ENCODE data around the gene ARHGAP23. TPM values are rescaled to one million over a fixed set of nuclear protein-coding genes. Genes with fewer than 3 reads are reported as not detected.

ARHGAP23 gene
- total and polyA plus RNA-seq, 2 experiments from 2014 or later: 21.4 to 150 TPM

GRCh38 chr17:38452719-38453118 is 24.5 kb downstream of the ARHGAP23 start:
- H3K4me1 ChIP-seq (ENCODE audit: insufficient read depth): peaks cover 67% of the 10 kb centered on the region
- no peaks in the 10 kb centered on the region for H3K27me3 ChIP-seq (ENCODE audit: insufficient read depth)
- peaks cover 3% of the 10 kb centered on the region; the same call in 1 of the 2 replicates for H3K36me3 ChIP-seq (ENCODE audit: insufficient read depth)
- peaks cover 72% of the 10 kb centered on the region for H3K4me1 Mint-ChIP-seq
- peak overlapping the region; percentile 99 for H3K27ac Mint-ChIP-seq
- peak overlapping the region; percentile 56 for H3K4me3 ChIP-seq
- H3K9me3 Mint-ChIP-seq: peaks cover 3% of the 10 kb centered on the region
- DNase-seq (ENCODE audit: low spot score): no peak
- peak overlapping the region; percentile 93 for H3K4me3 Mint-ChIP-seq
- peak overlapping the region; percentile 80 for H3K4me2 ChIP-seq
- H3K36me3 Mint-ChIP-seq (ENCODE audit: low read depth): peaks cover 16% of the 10 kb centered on the region
- no peak overlapping the region for H2AFZ ChIP-seq
- peaks cover 72% of the 10 kb centered on the region for H3K79me2 ChIP-seq (replicated peaks; ENCODE audit: insufficient read depth)
- peaks cover 51% of the 10 kb centered on the region for H3K27me3 Mint-ChIP-seq (ENCODE audit: insufficient read depth, low read depth, poor library complexity)
- H4K20me1 ChIP-seq (replicated peaks; ENCODE audit: insufficient read depth): no peaks in the 10 kb centered on the region; the same call in 1 of the 2 replicates
- H3K27ac ChIP-seq (ENCODE audit: low read depth): peak overlapping the region; percentile 100
- no peak for TF ChIP-seq CREB1 (CRISPR knock-in tag; IDR thresholded peaks at IDR 0.05; ENCODE audit: low read depth)
- peak; percentile 21; the same call in 1 of the 2 replicates for TF ChIP-seq POLR2AphosphoS5 (IDR thresholded peaks at IDR 0.05; ENCODE audit: low read depth)
- no peak for ATAC-seq
- H3F3A ChIP-seq (replicated peaks; ENCODE audit: low read depth): peaks cover 48% of the 10 kb centered on the region
- no peaks in the 10 kb centered on the region for H3K9me2 ChIP-seq (ENCODE audit: insufficient read depth)

- Mint-ChIP-seq H3K27me3 (ENCODE audit: insufficient read depth, low read depth, poor library complexity) (peaks cover 48% of the 10 kb centered on the region), H3K36me3 (ENCODE audit: low read depth) (peaks cover 14% of the 10 kb centered on the region), H3K27ac (no peak overlapping the region), H3K9me3 (peaks cover 3% of the 10 kb centered on the region), H3K4me1 (peaks cover 66% of the 10 kb centered on the region), H3K4me3 (peak overlapping the region; percentile 81)
- Histone ChIP-seq H2AFZ (no peak overlapping the region), H4K20me1 (replicated peaks; ENCODE audit: insufficient read depth) (no peaks in the 10 kb centered on the region; the same call in 1 of the 2 replicates), H3K4me1 (ENCODE audit: insufficient read depth) (peaks cover 57% of the 10 kb centered on the region), H3K4me3 (peak overlapping the region; percentile 69), H3K27me3 (ENCODE audit: insufficient read depth) (no peaks in the 10 kb centered on the region), H3K36me3 (ENCODE audit: insufficient read depth) (peaks cover 3% of the 10 kb centered on the region; the same call in 1 of the 2 replicates), H3K4me2 (peak overlapping the region; percentile 85), H3K9me2 (ENCODE audit: insufficient read depth) (no peaks in the 10 kb centered on the region), H3K27ac (ENCODE audit: low read depth) (peak overlapping the region; percentile 83; the same call in 1 of the 2 replicates), H3K79me2 (replicated peaks; ENCODE audit: insufficient read depth) (peaks cover 68% of the 10 kb centered on the region), H3F3A (replicated peaks; ENCODE audit: low read depth) (peaks cover 43% of the 10 kb centered on the region)
- TF ChIP-seq POLR2AphosphoS5 (IDR thresholded peaks at IDR 0.05; ENCODE audit: low read depth): 0 out of 2 replicates have a peak, but pooled peaks have one; percentile 5
- TF ChIP-seq, protein P1, sequence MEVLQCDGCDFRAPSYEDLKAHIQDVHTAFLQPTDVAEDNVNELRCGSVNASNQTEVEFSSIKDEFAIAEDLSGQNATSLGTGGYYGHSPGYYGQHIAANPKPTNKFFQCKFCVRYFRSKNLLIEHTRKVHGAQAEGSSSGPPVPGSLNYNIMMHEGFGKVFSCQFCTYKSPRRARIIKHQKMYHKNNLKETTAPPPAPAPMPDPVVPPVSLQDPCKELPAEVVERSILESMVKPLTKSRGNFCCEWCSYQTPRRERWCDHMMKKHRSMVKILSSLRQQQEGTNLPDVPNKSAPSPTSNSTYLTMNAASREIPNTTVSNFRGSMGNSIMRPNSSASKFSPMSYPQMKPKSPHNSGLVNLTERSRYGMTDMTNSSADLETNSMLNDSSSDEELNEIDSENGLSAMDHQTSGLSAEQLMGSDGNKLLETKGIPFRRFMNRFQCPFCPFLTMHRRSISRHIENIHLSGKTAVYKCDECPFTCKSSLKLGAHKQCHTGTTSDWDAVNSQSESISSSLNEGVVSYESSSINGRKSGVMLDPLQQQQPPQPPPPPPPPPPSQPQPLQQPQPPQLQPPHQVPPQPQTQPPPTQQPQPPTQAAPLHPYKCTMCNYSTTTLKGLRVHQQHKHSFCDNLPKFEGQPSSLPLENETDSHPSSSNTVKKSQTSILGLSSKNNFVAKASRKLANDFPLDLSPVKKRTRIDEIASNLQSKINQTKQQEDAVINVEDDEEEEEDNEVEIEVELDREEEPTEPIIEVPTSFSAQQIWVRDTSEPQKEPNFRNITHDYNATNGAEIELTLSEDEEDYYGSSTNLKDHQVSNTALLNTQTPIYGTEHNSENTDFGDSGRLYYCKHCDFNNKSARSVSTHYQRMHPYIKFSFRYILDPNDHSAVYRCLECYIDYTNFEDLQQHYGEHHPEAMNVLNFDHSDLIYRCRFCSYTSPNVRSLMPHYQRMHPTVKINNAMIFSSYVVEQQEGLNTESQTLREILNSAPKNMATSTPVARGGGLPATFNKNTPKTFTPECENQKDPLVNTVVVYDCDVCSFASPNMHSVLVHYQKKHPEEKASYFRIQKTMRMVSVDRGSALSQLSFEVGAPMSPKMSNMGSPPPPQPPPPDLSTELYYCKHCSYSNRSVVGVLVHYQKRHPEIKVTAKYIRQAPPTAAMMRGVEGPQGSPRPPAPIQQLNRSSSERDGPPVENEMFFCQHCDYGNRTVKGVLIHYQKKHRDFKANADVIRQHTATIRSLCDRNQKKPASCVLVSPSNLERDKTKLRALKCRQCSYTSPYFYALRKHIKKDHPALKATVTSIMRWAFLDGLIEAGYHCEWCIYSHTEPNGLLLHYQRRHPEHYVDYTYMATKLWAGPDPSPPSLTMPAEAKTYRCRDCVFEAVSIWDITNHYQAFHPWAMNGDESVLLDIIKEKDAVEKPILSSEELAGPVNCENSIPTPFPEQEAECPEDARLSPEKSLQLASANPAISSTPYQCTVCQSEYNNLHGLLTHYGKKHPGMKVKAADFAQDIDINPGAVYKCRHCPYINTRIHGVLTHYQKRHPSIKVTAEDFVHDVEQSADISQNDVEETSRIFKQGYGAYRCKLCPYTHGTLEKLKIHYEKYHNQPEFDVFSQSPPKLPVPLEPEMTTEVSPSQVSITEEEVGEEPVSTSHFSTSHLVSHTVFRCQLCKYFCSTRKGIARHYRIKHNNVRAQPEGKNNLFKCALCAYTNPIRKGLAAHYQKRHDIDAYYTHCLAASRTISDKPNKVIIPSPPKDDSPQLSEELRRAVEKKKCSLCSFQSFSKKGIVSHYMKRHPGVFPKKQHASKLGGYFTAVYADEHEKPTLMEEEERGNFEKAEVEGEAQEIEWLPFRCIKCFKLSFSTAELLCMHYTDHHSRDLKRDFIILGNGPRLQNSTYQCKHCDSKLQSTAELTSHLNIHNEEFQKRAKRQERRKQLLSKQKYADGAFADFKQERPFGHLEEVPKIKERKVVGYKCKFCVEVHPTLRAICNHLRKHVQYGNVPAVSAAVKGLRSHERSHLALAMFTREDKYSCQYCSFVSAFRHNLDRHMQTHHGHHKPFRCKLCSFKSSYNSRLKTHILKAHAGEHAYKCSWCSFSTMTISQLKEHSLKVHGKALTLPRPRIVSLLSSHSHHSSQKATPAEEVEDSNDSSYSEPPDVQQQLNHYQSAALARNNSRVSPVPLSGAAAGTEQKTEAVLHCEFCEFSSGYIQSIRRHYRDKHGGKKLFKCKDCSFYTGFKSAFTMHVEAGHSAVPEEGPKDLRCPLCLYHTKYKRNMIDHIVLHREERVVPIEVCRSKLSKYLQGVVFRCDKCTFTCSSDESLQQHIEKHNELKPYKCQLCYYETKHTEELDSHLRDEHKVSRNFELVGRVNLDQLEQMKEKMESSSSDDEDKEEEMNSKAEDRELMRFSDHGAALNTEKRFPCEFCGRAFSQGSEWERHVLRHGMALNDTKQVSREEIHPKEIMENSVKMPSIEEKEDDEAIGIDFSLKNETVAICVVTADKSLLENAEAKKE (CRISPR knock-in tag; IDR thresholded peaks at IDR 0.05): no peak
- DNase-seq (ENCODE audit: low spot score) (no peak), ATAC-seq (no peak)
These were observed 25.7 kb downstream of the ARHGAP23 start for GRCh38 chr17:38453951-38454421.

All from GM23338 (cell line).